Right renal cortex interstitium (tissue), 3 donors: Measurements from ENCODE around the gene EXOC6B. TPM values are rescaled to one million over a fixed set of nuclear protein-coding genes. Genes with fewer than 3 reads are reported as not detected.

Experiments used
- DNase-seq, 3 donors: peaks; one replicate each; pipeline ENCODE4 v3.0.0-alpha.2; 2013; ENCODE audit warnings: low read depth in 3 of 3, low spot score in 2 of 3
- polyA plus RNA-seq, 3 donors: library from polyadenylated mRNA; unstranded; fragments of 120-200 nt; gene quantifications; one replicate each; pipeline ENCODE4 v1.2.1, GENCODE V29; 2013; ENCODE audit not compliant: insufficient read length in 3 of 3

The EXOC6B gene
- polyA plus RNA-seq, 3 donors: 23.6 to 25.8 (median 24.0) TPM

DNA sequence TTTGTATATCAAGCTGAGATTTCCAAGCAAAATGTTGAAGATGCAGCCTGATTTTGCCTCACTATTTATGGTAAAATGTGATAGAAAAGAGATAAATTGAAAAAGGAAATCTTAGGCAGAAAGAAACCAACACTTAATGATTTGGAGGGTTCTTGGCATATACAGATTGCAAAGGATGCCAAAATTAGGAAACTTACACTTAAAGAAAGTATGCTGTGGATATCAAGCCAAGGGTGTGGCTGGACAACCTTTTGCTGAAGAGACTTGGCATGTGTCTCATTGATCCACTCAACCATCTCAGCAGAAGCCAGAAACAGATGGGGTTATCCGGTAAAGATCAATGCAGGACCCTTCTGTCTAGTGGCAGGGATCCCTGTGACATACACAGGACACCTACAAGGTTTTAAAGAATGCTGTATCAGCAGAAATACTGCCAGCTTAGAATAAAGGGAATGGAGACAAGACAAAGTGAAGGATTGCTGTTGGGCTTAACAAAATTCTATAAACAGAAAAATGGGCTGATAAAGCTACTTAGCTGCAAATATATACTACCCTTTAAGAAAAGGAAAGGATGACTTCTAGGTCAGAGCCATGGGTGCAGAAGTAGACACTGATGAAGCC lies 570.9 kb downstream of the EXOC6B start:
- no peak for DNase-seq

DNA sequence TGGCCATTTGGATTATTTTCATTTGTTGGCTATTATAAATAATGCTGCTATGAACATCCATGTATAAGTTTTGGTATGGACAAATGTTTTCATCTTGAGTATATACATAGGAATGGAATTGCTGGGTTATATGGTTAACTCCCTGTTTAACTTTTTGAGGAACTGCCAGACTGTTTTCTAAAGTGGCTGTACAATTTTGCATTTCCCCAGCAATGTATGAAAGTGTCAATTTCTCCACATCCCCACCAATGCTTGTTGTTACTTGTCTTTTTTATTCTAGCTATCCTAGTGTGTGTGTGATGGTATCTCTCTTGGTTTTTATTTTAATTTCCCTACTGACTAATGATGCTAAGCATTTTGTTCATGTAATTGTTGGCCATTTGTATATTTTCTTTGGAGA lies 587.5 kb downstream of the EXOC6B start:
- no peak for DNase-seq

DNA sequence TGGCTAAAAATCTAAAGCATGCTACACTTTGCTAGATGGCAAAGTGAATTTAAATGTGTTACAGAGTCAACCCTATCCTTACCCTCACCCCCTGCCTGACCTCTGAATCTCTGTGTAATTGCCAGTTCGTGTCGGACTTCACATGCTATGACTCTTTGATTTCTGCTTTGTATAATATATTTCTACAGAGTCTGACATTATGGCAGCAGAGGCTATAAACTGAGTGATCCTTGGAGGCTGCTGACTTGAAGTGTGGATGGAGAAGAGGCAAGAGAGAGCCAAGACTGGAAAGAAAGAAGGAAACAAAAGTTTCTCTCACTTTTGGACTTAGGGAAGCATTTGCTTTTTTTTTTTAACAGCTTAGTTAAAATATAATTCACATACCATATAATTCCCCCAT lies 588.3 kb downstream of the EXOC6B start:
- DNase-seq: no peak

DNA sequence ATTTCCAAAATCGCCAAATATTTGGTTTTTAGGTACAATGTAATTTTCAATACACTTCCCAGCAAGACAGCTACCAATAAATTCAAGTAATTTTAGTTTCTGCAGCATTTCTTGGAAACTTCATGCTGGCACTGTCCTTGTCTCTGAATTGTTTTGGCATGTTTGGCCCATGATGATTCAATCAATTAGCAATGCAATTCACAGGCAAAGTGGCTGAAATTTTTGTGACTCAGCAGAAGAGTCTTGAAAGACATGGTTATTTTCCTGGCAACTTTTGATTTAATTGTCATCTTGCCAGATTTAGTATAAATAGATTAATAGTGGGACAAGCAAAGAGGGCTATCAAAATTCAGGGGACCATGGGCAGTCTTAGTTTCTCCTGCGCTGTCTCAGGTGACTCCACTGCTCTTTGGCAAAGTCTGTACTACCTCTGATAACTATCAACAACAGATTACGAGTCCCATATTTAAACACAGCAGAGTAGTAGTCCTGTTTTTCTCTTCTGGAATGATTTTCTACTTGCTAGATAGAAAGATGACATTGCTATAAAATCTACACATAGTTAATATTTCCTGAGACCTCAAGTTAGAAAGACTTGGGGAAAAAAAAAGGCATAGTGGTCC lies 589.3 kb downstream of the EXOC6B start:
- DNase-seq: no peak

DNA sequence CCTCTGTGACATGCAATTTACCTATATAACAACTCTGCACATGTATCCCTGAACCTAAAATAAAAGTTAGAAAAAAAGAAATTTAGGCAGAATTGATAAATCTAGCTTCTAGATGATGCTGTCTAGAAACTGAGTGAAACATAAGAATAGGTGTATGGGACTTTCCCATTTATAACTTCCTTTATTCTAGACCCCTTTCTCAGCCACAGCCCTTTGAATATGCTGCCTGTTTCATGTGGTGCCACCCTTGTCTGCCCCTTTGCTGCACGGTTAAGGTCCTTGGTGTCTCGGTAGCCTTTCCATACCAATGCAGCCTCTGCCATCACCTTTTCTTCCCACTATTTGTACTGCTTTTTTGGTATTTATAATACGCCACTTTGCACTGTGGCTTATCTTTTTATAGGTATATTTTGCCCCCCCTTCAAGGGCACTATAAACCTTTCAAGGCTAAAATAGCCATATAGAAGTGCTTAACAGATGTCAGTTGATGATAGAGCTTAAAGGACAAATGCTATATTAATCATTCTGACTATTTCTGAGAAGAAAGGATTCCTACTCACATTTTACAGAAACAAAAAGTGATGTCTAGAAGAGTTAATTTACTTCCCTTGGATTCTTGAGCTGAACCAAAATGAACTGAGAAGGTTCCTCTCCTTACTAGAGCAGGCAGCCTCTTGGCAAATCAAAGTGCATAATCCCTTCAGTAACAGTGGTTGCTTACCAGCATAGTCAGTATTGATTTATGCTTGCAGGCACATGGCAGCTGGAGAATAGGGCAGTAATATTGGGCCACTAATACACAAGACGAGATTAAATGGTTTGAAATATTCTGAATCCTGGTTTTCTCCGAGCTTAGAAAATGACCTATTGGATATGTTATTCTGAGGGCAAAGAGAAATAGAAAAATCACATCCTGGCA lies 590.1 kb downstream of the EXOC6B start:
- DNase-seq: no peak

DNA sequence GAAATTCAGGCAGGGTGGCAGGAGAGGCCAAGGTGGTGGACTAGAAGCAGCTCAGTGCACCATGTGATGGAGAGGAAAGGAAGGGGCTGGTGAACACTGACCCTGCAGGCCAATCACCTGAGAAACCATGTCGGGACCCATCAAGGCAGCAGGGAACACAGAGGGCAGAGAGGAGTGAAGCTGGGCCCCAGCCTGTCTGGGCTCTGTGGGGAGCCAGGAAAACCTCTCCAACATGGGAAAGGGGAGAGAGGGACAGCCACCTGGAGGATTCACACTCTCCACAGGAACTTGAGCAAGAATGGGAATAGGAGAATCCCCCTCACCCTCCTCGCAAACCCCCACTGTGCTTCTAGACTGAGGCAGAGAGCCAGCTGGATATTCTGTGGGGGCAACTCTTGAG lies 592.6 kb downstream of the EXOC6B start:
- DNase-seq: no peak

DNA sequence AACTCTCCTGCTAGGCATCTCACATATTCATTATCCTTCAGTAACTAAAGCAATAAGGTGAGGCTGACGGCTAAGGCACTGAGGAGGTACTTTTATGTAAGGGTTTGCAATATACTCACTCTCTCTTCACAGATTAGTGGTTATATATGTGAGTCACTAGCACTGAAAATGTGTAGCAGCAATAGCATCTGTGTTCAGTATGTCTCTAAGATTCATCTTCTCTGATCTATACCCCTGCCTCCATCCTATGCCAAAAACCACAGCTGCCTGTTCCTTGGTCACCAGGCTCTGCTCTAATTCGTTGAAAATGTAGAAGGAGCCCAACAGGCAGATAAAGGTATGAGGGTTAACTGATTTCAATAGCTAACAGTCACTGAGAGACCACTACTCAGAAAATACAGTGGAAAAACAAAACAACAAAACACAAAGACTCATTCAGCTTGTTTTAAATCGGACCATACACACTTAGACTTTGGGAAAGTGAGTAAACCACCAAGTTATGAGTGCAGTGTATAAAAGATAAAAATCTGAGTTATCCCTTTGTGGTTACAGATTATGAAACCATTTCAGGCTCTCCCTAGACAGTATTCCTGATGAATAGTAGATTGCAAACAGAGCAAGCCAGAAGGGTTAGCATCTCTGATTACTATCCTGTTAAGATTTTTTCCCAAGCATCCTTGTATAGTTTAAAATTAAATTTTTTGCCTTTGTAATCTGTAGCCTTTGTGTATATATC lies 602.8 kb downstream of the EXOC6B start:
- no peak for DNase-seq

DNA sequence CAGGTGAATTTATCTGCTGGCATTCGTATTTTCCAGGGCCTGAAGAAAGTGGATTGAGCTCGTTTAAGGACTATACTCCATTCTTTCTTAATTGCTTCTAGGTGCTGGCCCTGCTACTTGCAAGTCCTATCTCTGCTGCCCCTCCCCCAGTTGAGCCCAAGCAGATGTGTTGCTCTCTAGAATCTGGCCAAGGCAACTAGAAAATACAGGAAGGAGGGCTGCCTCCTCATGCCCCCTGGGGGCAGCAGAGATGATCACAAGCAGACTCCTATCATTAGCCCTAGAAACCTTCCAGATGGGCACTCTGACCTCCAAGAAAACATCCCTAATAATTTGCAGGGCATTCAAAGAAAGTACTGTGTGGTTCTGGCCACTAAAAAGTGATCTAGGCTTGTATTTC lies 605.7 kb downstream of the EXOC6B start:
- DNase-seq: no peak

DNA sequence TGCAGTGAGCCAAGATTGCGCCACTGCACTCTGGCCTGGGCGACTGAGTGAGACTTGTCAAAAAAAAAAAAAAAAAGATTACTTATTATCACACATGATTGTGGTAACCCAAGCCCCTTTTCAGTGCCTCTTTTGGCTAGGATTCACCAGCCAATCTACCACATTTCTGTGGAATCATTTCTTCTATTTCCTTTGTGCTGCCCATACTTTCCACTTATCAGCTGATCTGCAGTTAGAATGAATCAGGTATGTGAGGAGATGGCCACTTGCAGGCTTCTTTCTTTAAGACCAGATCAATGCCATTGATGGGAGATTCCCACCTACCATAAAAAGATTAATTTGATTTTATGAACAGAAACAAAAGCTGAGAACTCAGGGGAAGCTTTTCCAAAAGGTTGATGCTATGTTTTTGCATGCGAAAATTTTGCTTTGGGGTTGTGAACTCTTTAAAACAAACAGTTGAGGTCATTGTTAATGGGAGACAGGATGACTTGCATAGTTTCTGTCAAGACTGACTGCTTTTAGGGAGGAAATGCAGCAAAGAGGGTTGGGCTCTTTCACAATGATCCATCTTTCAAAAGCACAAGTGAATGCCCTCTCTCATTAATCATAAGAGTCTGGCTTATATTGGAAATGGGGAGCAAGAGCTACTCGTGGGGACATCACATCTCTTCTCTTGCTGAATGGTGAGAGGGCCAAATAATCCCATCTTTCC lies 611.2 kb downstream of the EXOC6B start:
- no peak for DNase-seq

DNA sequence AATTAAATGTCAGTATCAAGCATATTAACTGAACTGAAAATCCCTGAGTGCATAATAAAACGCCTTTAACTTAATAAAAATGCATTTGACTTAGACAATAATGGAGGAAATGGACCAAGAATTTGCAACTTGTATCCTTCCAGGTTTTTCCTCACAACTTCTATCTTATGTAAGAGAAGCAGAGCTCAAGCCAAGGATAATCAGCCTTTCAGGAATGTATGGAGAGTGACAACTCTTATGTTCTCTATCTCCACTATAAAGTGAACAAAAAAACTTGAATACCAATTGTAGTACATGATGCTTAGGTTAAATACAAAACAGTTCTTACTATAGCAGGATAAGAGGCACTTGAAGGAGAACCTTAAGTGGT lies 613.4 kb downstream of the EXOC6B start:
- DNase-seq: no peak

DNA sequence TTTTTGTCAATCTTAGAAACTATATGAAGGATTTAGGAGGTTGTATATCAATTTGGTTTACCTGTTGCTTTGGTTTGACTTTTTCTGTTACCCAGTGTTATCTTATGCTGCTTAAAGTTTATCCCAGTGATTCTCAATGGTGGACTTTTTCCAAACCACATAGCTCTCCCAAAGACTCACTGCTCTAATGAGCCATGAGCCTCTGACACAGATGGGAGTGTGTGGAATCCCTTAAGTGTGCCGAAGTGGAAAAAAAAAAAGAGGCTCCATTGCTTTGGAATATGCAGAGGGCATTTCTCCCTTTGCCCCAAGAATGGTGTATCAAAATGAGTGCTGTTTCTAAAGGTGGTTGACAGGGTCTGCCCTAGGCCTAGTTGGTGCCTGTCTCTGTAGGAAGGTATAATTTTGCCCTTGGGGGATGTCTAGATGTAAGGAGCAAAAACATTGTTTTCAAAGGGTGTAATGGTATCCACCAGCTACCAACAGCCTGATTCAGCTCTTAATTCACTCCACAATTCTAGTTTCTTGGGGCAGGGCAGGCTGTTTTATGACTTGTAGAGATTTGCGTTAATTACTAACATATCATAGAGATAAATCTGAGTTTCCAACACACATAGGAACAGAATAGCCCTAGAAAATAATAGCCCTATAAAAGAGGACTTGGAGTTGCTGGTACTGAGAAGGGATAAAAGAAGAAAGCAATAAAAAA lies 613.9 kb downstream of the EXOC6B start:
- no peak for DNase-seq

DNA sequence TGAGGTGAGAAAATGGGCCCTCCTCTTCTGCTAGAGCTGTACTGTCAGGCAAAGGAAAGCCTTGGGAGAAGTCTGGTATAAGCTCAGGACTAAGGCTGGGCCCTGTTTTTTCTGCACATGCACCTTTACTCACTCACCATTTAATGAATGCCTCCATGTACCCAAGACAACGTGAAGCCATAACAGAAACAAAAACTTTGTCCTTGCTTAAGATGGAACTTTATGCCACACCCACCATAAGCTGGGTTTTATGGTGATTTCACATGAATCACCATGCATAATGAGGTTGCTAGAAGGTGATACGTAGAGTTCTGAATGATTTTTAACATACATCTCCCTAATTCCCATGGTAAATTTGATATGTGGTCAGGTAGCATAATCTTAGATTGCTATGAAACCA lies 614.5 kb downstream of the EXOC6B start:
- DNase-seq: no peak

DNA sequence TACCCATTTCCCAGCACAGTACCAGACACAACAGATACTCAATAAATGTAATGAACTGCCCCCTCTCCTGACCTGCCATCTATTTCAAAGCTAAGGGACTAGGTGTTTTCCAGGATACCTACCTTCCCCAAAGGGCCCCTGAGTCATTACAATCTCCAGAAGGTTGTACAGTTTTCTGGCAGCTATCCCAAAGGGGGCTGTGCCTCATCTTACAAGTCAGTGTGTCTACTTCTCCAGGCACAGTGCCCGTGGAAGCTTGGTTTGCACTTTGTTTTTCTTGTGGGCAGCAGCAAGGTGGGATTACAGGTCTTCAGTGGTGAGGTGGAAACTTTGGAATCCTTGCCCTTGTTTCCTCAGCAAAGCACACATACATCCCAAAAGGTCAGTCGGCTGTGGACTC lies 615.4 kb downstream of the EXOC6B start:
- DNase-seq: no peak

DNA sequence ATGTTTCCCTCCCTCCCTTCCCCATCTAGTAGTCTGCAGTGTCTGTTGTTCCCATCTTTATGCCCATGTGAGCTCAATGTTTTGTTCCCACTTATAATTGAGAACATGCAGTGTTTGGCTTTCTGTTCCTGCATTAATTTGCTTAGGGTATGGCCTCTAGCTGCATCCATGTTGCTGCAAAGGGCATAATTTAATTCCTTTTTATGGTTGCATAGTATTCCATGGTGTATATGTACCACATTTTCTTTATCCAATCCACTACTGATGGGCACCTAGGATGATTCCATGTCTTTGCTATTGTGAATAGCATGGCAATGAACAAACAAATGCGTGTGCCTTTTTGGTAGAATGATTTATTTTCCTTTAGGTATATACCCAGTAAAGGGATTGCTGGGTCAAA lies 617.6 kb downstream of the EXOC6B start:
- DNase-seq: no peak

DNA sequence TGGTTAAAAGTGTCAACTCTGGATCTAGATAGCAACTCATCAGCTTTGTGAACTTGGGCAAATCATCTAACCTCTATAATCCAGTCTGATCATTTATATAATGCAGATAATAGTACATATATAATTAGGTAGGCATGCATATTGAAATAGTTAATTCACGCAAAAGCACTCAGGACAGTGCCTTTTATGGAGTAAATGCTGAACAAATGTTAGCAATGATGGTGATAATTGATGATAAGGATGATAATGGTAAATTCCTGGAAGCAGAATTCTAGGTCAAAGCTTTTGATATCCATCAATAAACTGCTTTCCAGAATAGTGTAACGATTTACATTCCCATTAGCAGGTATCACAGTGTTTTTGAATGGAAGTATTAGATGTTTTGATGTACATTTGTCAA lies 618.5 kb downstream of the EXOC6B start:
- no peak for DNase-seq

DNA sequence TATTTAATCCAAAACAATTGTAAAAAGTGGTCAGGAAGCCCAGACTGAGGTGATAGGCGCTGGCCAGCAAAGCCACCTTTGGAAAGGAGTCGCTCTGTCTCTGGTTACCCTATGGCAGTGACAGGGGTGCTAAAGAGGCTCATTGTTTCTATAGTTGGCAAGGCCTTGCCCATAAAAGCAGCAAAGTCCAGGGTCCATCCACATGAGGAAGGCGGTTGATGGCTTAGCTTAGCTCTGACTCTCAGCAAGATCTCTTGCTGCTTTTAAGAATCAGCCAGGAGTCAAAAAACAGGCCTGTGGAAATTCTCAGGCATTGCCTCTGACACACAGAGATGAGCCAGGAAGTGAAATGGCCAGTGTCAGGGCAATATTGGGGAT lies 620.3 kb downstream of the EXOC6B start:
- DNase-seq: no peak

DNA sequence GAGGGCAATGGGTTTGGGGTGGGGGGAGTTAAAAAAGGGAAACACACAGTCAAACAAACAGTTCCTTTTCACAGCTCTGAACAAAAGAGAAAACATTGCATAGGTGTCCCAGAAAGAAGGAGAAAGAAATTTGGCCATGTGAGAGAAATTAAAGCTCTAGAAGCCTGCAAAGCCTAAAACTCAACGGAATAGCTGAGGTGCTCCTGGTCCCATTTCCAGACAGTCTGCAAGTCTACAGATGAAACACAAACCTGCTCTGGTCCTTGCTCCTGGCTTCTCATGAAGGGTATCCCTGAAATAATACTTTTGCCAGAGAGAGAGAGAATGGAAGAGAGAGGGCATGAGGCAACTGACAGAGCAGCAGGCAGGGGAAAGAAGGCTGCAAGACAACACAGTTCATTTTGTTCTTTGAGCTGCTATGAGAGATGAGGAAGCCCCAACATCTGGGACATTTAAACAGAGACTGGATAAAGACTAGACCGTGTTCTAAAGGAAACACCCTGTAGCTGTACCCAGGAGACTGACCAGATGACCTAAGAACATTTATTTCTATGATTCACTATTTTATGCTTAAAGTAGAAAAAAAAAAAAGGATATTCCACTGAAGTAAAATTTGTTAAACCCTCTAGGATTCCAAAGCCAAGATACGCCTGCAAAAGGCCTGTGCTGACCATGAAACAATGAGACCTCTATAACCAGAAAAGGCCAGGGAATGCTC lies 620.9 kb downstream of the EXOC6B start:
- DNase-seq: no peak

DNA sequence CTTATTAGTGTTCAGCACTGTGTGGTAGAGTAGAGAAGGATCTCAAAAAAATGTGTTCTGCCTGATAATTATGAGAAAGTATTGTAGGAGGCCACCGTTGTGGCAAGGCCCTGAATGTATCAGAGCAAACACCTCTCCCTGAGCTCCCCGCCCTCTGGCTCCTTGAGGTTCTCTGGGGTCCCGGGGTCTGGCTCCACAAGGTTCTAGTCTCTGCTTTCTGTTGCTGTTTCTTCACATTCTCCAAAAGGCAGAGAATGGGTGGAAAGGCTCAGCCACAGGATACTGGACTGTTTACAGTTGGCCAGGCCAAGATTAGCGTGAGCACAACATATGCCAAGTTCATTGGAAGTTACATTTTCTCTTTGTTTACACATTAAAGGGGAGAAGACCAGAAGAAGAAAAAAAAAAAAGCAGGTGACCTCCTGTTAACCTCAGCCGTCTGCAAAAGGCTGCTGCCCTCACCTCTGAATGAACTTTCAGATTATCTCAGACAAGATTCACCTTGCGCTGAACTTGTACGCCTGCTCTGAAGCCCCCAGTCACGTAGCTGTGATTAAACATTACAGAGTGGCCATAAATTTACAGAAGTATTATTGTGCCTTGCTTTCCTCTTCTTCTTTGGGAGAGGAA lies 621.6 kb downstream of the EXOC6B start:
- peak; percentile 42 to 63 (median 52) for DNase-seq
